Naive thymus-derived CD4-positive, alpha-beta T cell (primary cell): ENCODE data around the gene YBX2. TPM values are rescaled to one million over a fixed set of nuclear protein-coding genes. Genes with fewer than 3 reads are reported as not detected.

Source experiments
- ATAC-seq: fragments of 150-1000 bp; cut with Tn5 transposase; 2 replicates; pipeline ENCODE4 v1.10.0; 2021; ENCODE audit warnings: mild to moderate bottlenecking, moderate library complexity
- CTCF ChIA-PET: fragments of 350-600 bp; sonication (Branson Sonifier 250); formaldehyde crosslinking; loops from one replicate; lab custom pipeline; 2021; ENCODE audit warnings: antibody characterized with exemption; lab: Charles Lee
- POLR2A ChIA-PET: fragments of 350-600 bp; sonication (Branson Sonifier 250); formaldehyde crosslinking; loops from one replicate; lab custom pipeline; 2021; ENCODE audit warnings: antibody characterized with exemption, inconsistent platforms; lab: Charles Lee
- DNase-seq, 9 donors: peaks; one replicate each; pipeline versions ENCODE4 v3.0.0 to v3.0.0-alpha.2; 2020 to 2022; ENCODE audit warnings: mixed read lengths in 1 of 9
- H3K27ac ChIP-seq: one replicate; pipeline ENCODE4 v1.7.0; 2013; ENCODE audit warnings: mild to moderate bottlenecking, low read depth, low read length, moderate library complexity
- H3K27me3 ChIP-seq, 2 donors: one replicate each; pipeline ENCODE4 v1.7.0; 2013; ENCODE audit warnings: low read length in 2 of 2, mild to moderate bottlenecking in 2 of 2, moderate library complexity in 2 of 2; ENCODE audit not compliant: control insufficient read depth in 2 of 2, insufficient read depth in 2 of 2
- H3K36me3 ChIP-seq, 3 experiments: 1 replicate in 2 of 3; 2 replicates in 1 of 3; pipeline ENCODE4 v1.7.0; 2013; ENCODE audit warnings: low read length in 3 of 3, mild to moderate bottlenecking in 3 of 3, moderate library complexity in 1 of 3; ENCODE audit not compliant: insufficient read depth in 3 of 3, control insufficient read depth in 2 of 3
- H3K4me1 ChIP-seq, 2 donors: one replicate each; pipeline ENCODE4 v1.7.0; 2013; ENCODE audit warnings: low read length in 2 of 2, mild to moderate bottlenecking in 2 of 2, moderate library complexity in 1 of 2; ENCODE audit not compliant: control insufficient read depth in 2 of 2, insufficient read depth in 2 of 2
- H3K4me3 ChIP-seq: 2 replicates; pipeline ENCODE4 v1.7.0; 2013; ENCODE audit warnings: mild to moderate bottlenecking, low read length
- H3K9me3 ChIP-seq, 3 experiments: 1 replicate in 2 of 3; 2 replicates in 1 of 3; pipeline ENCODE4 v1.7.0; 2013; ENCODE audit warnings: low read length in 3 of 3; ENCODE audit not compliant: control insufficient read depth in 2 of 3
- H3K27ac Mint-ChIP-seq, 9 donors: one replicate each; pipeline ENCODE4 v1.8.0; 2020 to 2022; ENCODE audit warnings: mixed read lengths in 9 of 9, mild to moderate bottlenecking in 8 of 9, moderate library complexity in 5 of 9, inconsistent platforms in 2 of 9
- H3K27me3 Mint-ChIP-seq, 5 donors: one replicate each; pipeline ENCODE4 v1.8.0; 2021 to 2022; ENCODE audit warnings: mixed read lengths in 5 of 5, mild to moderate bottlenecking in 1 of 5
- H3K36me3 Mint-ChIP-seq, 5 donors: one replicate each; pipeline ENCODE4 v1.8.0; 2020 to 2022; ENCODE audit warnings: mixed read lengths in 5 of 5, mild to moderate bottlenecking in 3 of 5, inconsistent platforms in 1 of 5
- H3K4me1 Mint-ChIP-seq, 7 donors: one replicate each; pipeline ENCODE4 v1.8.0; 2020 to 2022; ENCODE audit warnings: mixed read lengths in 7 of 7, mild to moderate bottlenecking in 3 of 7, inconsistent platforms in 1 of 7
- H3K4me3 Mint-ChIP-seq, 10 donors: one replicate each; pipeline ENCODE4 v1.8.0; 2020 to 2022; ENCODE audit warnings: mild to moderate bottlenecking in 10 of 10, mixed read lengths in 10 of 10, moderate library complexity in 6 of 10, inconsistent platforms in 2 of 10
- H3K9me3 Mint-ChIP-seq, 11 donors: one replicate each; pipeline ENCODE4 v1.8.0; 2020 to 2022; ENCODE audit warnings: mixed read lengths in 11 of 11, mild to moderate bottlenecking in 4 of 11, inconsistent platforms in 1 of 11, moderate library complexity in 1 of 11
- intact Hi-C, 2 donors: fragments of 100-400 bp; cut with micrococcal nuclease; formaldehyde crosslinking; loops; one replicate each; pipeline ENCODE4 v1.15.1; 2023
- polyA plus RNA-seq, 2 donors: library from polyadenylated mRNA; unstranded; fragments of 300-500 nt; fragmentation: Illumina TruSeq; gene quantifications; one replicate each; pipeline ENCODE4 v1.2.3, GENCODE V29; 2021
- total RNA-seq, 6 experiments: library from RNA in 5 of 6; stranded (reverse) in 5 of 6; gene quantifications; 1 replicate in 5 of 6; 2 replicates in 1 of 6; pipeline ENCODE4 v1.2.3 and lab custom pipeline; 2021 to 2026

Gene YBX2
- total and polyA plus RNA-seq, 7 experiments from 2014 or later = 0.27 to 0.64 (median 0.40) TPM; not detected in 4

- peaks cover 11 to 19% of the 10 kb centered on the region in 2 donors for H3K4me1 ChIP-seq
- no peaks in the 10 kb centered on the region for H3K27me3 ChIP-seq
- POLR2A ChIA-PET = interaction anchor here (0.9 kb wide), 1 partner anchor 69 kb away, joined by 3 read pairs; the partner anchor contains the start of gene ACAP1
These were observed 27.7 kb downstream of the YBX2 start for GRCh38 chr17:7266784-7267183.

GRCh38 chr17:7263801-7264078, 30.7 kb downstream of the YBX2 start:
- peaks cover 0 to 3% (median 0%) of the 10 kb centered on the region in 5 donors for H3K36me3 Mint-ChIP-seq
- DNase-seq (no peak), ATAC-seq (no peak)
- intact Hi-C loops = loop anchor here in 1 of 2 donors (1.0 kb wide), 1 partner anchor 25 kb away; no protein-coding TSS in a partner anchor
- Histone ChIP-seq H3K4me3 (no peak overlapping the region), H3K36me3 (peaks cover 0 to 7% (median 0%) of the 10 kb centered on the region in 3 experiments), H3K9me3 (no peaks in the 10 kb centered on the region), H3K27me3 (no peaks in the 10 kb centered on the region), H3K27ac (no peak overlapping the region), H3K4me1 (peaks cover 13 to 19% of the 10 kb centered on the region in 2 donors)
- peaks cover 18 to 32% (median 27%) of the 10 kb centered on the region in 7 donors for H3K4me1 Mint-ChIP-seq
- peaks cover 0 to 36% (median 15%) of the 10 kb centered on the region in 5 donors for H3K27me3 Mint-ChIP-seq
- H3K27ac Mint-ChIP-seq = peak overlapping the region in 6 of 9 donors; percentile 7 to 84 (median 44)
- POLR2A ChIA-PET = interaction anchor here (0.6 to 1.1 kb wide), 4 partner anchors 10 to 320 kb away, joined by 3 to 4 read pairs (median 4); partner anchors contain the start of genes ACAP1 and MPDU1
- peaks cover 0 to 2% (median 0%) of the 10 kb centered on the region in 11 donors for H3K9me3 Mint-ChIP-seq
- H3K4me3 Mint-ChIP-seq = peak overlapping the region; percentile 69 to 90 (median 84)
- CTCF ChIA-PET = interaction anchor here (0.6 kb wide), 1 partner anchor 11 kb away, joined by 3 read pairs; no protein-coding TSS in a partner anchor

More at GRCh38 chr17:7266784-7267183, 27.7 kb downstream of the YBX2 start:
- H3K4me1 Mint-ChIP-seq = peaks cover 18 to 23% (median 21%) of the 10 kb centered on the region in 7 donors
- peak overlapping the region in 2 of 9 donors; percentile 28 to 62 for H3K27ac Mint-ChIP-seq
- DNase-seq (no peak), ATAC-seq (no peak)
- no peak overlapping the region for H3K4me3 Mint-ChIP-seq
- CTCF ChIA-PET = no interaction called here
- H3K36me3 ChIP-seq = no peaks in the 10 kb centered on the region
- peaks cover 0 to 3% (median 0%) of the 10 kb centered on the region in 5 donors for H3K36me3 Mint-ChIP-seq
- no peaks in the 10 kb centered on the region for H3K9me3 ChIP-seq
- intact Hi-C loops = no loop called here
- peaks cover 0 to 3% (median 0%) of the 10 kb centered on the region in 11 donors for H3K9me3 Mint-ChIP-seq
- no peak overlapping the region for H3K27ac ChIP-seq
- peaks cover 0 to 43% (median 20%) of the 10 kb centered on the region in 5 donors for H3K27me3 Mint-ChIP-seq
- no peak overlapping the region for H3K4me3 ChIP-seq

GRCh38 chr17:7262935-7263800, 31.3 kb downstream of the YBX2 start:
- peak overlapping the region; percentile 0 to 84 (median 70) for H3K27ac Mint-ChIP-seq
- peak overlapping the region; percentile 69 to 90 (median 84) for H3K4me3 Mint-ChIP-seq
- Histone ChIP-seq H3K27ac (no peak overlapping the region), H3K27me3 (no peaks in the 10 kb centered on the region), H3K4me1 (peaks cover 13 to 19% of the 10 kb centered on the region in 2 donors), H3K9me3 (no peaks in the 10 kb centered on the region), H3K36me3 (peaks cover 0 to 11% (median 0%) of the 10 kb centered on the region in 3 experiments), H3K4me3 (peak overlapping the region; percentile 39)
- H3K36me3 Mint-ChIP-seq = peaks cover 0 to 5% (median 0%) of the 10 kb centered on the region in 5 donors
- DNase-seq (peak in 1 of 9 donors; percentile 26), ATAC-seq (peak; percentile 29)
- H3K9me3 Mint-ChIP-seq = peaks cover 0 to 2% (median 0%) of the 10 kb centered on the region in 11 donors
- ChIA-PET CTCF (interaction anchor here (0.6 kb wide), 1 partner anchor 12 kb away, joined by 3 read pairs; no protein-coding TSS in a partner anchor), POLR2A (interaction anchor here (0.6 to 1.2 kb wide), 5 partner anchors 11 to 320 kb away, joined by 3 to 4 read pairs (median 4); partner anchors contain the start of genes ACAP1 and MPDU1)
- peaks cover 18 to 32% (median 28%) of the 10 kb centered on the region in 7 donors for H3K4me1 Mint-ChIP-seq
- intact Hi-C loops = loop anchor here in 1 of 2 donors (1.0 kb wide), 1 partner anchor 25 kb away; no protein-coding TSS in a partner anchor
- H3K27me3 Mint-ChIP-seq = peaks cover 0 to 36% (median 15%) of the 10 kb centered on the region in 5 donors

- H3K4me1 Mint-ChIP-seq = peaks cover 18 to 32% (median 28%) of the 10 kb centered on the region in 7 donors
- no peak for ATAC-seq
These were observed 32.1 kb downstream of the YBX2 start, which contains the start of gene CLDN7 for GRCh38 chr17:7262192-7262934. Gene CLDN7, minus strand, starts transcription at chr17:7262478. Its CDS starts 435 bp downstream, at chr17:7262043.

GRCh38 chr17:7261379-7262191, 32.9 kb downstream of the YBX2 start:
- Histone ChIP-seq H3K4me3 (peak overlapping the region; percentile 59), H3K36me3 (peaks cover 0 to 22% (median 0%) of the 10 kb centered on the region in 3 experiments), H3K4me1 (peaks cover 13 to 19% of the 10 kb centered on the region in 2 donors), H3K9me3 (no peaks in the 10 kb centered on the region), H3K27ac (peak overlapping the region; percentile 68), H3K27me3 (no peaks in the 10 kb centered on the region)
- H3K9me3 Mint-ChIP-seq = peaks cover 0 to 2% (median 0%) of the 10 kb centered on the region in 11 donors
- peak; percentile 58 for ATAC-seq
- peaks cover 0 to 9% (median 2%) of the 10 kb centered on the region in 5 donors for H3K36me3 Mint-ChIP-seq
- peak overlapping the region in 8 of 9 donors; percentile 29 to 68 (median 54) for H3K27ac Mint-ChIP-seq
- peaks cover 18 to 32% (median 28%) of the 10 kb centered on the region in 7 donors for H3K4me1 Mint-ChIP-seq
- intact Hi-C loops = loop anchor here (1.0 kb wide), 2 partner anchors 9 to 20 kb away; partner anchors contain the start of genes ELP5 (in 1 of the 2) and SLC2A4 (in 1 of the 2)
- H3K27me3 Mint-ChIP-seq = peaks cover 0 to 32% (median 14%) of the 10 kb centered on the region in 5 donors
- peak overlapping the region; percentile 65 to 87 (median 76) for H3K4me3 Mint-ChIP-seq
- peak in 1 of 9 donors; percentile 34 for DNase-seq
- ChIA-PET POLR2A (interaction anchor here (0.7 to 1.2 kb wide), 4 partner anchors 21 to 175 kb away, joined by 3 to 5 read pairs (median 4); no protein-coding TSS in a partner anchor), CTCF (no interaction called here)

More at GRCh38 chr17:7262192-7262934, 32.1 kb downstream of the YBX2 start, which contains the start of gene CLDN7:
- peaks cover 0 to 36% (median 15%) of the 10 kb centered on the region in 5 donors for H3K27me3 Mint-ChIP-seq
- H3K4me3 Mint-ChIP-seq = peak within 1 kb of the TSS; percentile 71 to 90 (median 84)
- H3K27ac ChIP-seq = peak within 1 kb of the TSS; percentile 68
- peaks cover 13 to 19% of the 10 kb centered on the region in 2 donors for H3K4me1 ChIP-seq
- peak within 1 kb of the TSS; percentile 59 for H3K4me3 ChIP-seq
- peaks cover 0 to 5% (median 0%) of the 10 kb centered on the region in 5 donors for H3K36me3 Mint-ChIP-seq
- ChIA-PET POLR2A (interaction anchor here (1.2 kb wide), 2 partner anchors 34 to 46 kb away, joined by 3 to 4 read pairs; no protein-coding TSS in a partner anchor), CTCF (no interaction called here)
- H3K36me3 ChIP-seq = peaks cover 0 to 14% (median 0%) of the 10 kb centered on the region in 3 experiments
- H3K9me3 Mint-ChIP-seq = peaks cover 0 to 2% (median 0%) of the 10 kb centered on the region in 11 donors
- DNase-seq = no peak
- H3K27me3 ChIP-seq = no peaks in the 10 kb centered on the region
- H3K27ac Mint-ChIP-seq = peak within 1 kb of the TSS; percentile 29 to 84 (median 70)
- H3K9me3 ChIP-seq = no peaks in the 10 kb centered on the region
- intact Hi-C loops = no loop called here
